Hepatocyte (in vitro differentiated cells): ENCODE results near the gene BRPF3. TPM values are rescaled to one million over a fixed set of nuclear protein-coding genes. Genes with fewer than 3 reads are reported as not detected.

Experiments
- DNase-seq: peaks from one replicate; pipeline ENCODE4 v3.0.0-alpha.2; 2016; ENCODE audit warnings: low spot score
- H2AFZ ChIP-seq: fragments of 200-600 bp; sonication (generic); 2 replicates; pipeline ENCODE4 v1.6.0; 2016; ENCODE audit warnings: antibody characterized with exemption, mild to moderate bottlenecking
- H3K27ac ChIP-seq: fragments of 200-600 bp; sonication (generic); 2 replicates; pipeline ENCODE4 v1.5.1; 2016; ENCODE audit warnings: mild to moderate bottlenecking
- H3K27me3 ChIP-seq: fragments of 200-600 bp; sonication (generic); 2 replicates; pipeline ENCODE4 v1.6.1; 2016
- H3K36me3 ChIP-seq: fragments of 200-600 bp; sonication (generic); replicated peaks from 2 replicates; pipeline ENCODE4 v1.5.1; 2016; ENCODE audit warnings: low read depth; ENCODE audit not compliant: insufficient read depth
- H3K4me1 ChIP-seq: fragments of 200-600 bp; sonication (generic); 2 replicates; pipeline ENCODE4 v1.5.1; 2016; ENCODE audit warnings: mild to moderate bottlenecking, moderate library complexity; ENCODE audit not compliant: insufficient read depth
- H3K4me2 ChIP-seq: fragments of 200-600 bp; sonication (generic); 2 replicates; pipeline ENCODE4 v1.6.0; 2016
- H3K4me3 ChIP-seq: fragments of 200-600 bp; sonication (generic); 2 replicates; pipeline ENCODE4 v1.5.1; 2016; ENCODE audit warnings: mild to moderate bottlenecking
- H3K79me2 ChIP-seq: fragments of 200-600 bp; sonication (generic); 2 replicates; pipeline ENCODE4 v1.6.0; 2017; ENCODE audit warnings: mild to moderate bottlenecking
- H3K9me2 ChIP-seq: fragments of 200-600 bp; sonication (generic); replicated peaks from 2 replicates; pipeline ENCODE4 v1.6.0; 2017; ENCODE audit warnings: mild to moderate bottlenecking; ENCODE audit not compliant: insufficient read depth
- H3K9me3 ChIP-seq: fragments of 200-600 bp; sonication (generic); 2 replicates; pipeline ENCODE4 v1.5.1; 2016; ENCODE audit warnings: low read depth, mild to moderate bottlenecking
- H4K20me1 ChIP-seq: fragments of 200-600 bp; sonication (generic); 2 replicates; pipeline ENCODE4 v1.6.0; 2016; ENCODE audit warnings: mild to moderate bottlenecking; ENCODE audit not compliant: insufficient read depth, poor library complexity, severe bottlenecking
- CTCF ChIP-seq: fragments of 200-600 bp; sonication (generic); IDR thresholded peaks from 2 replicates; pipeline ENCODE4 v1.5.1; 2016; ENCODE audit warnings: antibody characterized with exemption, mild to moderate bottlenecking; ENCODE audit not compliant: poor library complexity
- EZH2 ChIP-seq: fragments of 200-600 bp; sonication (generic); IDR thresholded peaks from 2 replicates; pipeline ENCODE4 v1.6.1; 2016; ENCODE audit warnings: antibody characterized with exemption, mild to moderate bottlenecking, borderline replicate concordance
- EZH2phosphoT487 ChIP-seq: fragments of 200-600 bp; sonication (generic); IDR thresholded peaks from one replicate; pipeline ENCODE4 v1.6.1; 2018; ENCODE audit warnings: antibody characterized with exemption, mild to moderate bottlenecking, low read depth, moderate library complexity; ENCODE audit not compliant: unreplicated experiment, severe bottlenecking
- WGBS: methylation state at CpG from one replicate; pipeline ENCODE4 v1.1.6; 2016; ENCODE audit warnings: low lambda C conversion rate; ENCODE audit errors: missing lambda C conversion rate; 5-methylcytosine and 5-hydroxymethylcytosine counted together
- polyA plus RNA-seq: library from polyadenylated mRNA; unstranded; fragments of >200 nt; fragmentation: Nextera tagmentation; extraction: Ambion mirVana; gene quantifications from 2 replicates; pipeline ENCODE4 v1.2.1, GENCODE V29; 2016
- total RNA-seq: library from RNA; depleted of rRNA; stranded (reverse); fragments of >200 nt; gene quantifications from 2 replicates; pipeline ENCODE4 v1.2.3, GENCODE V29; 2014

Gene BRPF3
- total and polyA plus RNA-seq, 2 experiments from 2014 or later, result 25.5 to 31.4 TPM

DNA sequence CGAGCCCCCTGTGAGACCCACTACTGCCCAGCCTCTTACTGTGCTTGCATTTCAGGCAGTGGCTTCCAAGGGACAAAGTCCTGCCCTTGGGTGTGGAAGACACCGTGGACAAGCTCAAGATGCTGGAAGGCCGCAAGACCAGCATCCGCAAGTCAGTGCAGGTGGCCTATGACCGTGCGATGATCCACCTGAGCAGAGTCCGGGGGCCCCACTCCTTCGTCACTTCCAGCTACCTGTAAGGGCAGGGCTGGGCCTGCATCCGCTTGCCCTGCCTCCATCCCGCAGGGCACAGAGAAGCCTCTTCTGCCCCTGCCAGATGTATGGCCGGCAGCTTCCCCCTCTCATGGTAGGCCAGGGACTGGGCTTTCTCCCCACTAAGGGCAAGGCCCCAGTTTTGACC lies 33.8 kb downstream of the BRPF3 start:
- Histone ChIP-seq H3K27me3 (no peaks in the 10 kb centered on the region), H3K36me3 (no peaks in the 10 kb centered on the region), H4K20me1 (peaks cover 7% of the 10 kb centered on the region), H3K9me2 (no peaks in the 10 kb centered on the region), H3K79me2 (no peaks in the 10 kb centered on the region), H3K4me1 (peaks cover 10% of the 10 kb centered on the region), H3K27ac (no peak overlapping the region), H3K4me3 (no peak overlapping the region), H3K9me3 (no peaks in the 10 kb centered on the region), H3K4me2 (no peak overlapping the region), H2AFZ (no peak overlapping the region)
- TF ChIP-seq CTCF, result no peak
- no peak for TF ChIP-seq EZH2
- no peak for TF ChIP-seq EZH2phosphoT487
- no peak for DNase-seq
- WGBS, result 97% methylated on average over 11 of the region's 11 CpGs

- no peak overlapping the region for H2AFZ ChIP-seq
- H3K4me2 ChIP-seq, result no peak overlapping the region
- no peak for DNase-seq
- H3K36me3 ChIP-seq, result no peaks in the 10 kb centered on the region
- no peak overlapping the region for H3K4me3 ChIP-seq
- no peaks in the 10 kb centered on the region for H3K79me2 ChIP-seq
- no peak overlapping the region for H3K27ac ChIP-seq
- 86% methylated on average over 4 of the region's 4 CpGs for WGBS
- no peaks in the 10 kb centered on the region for H3K9me2 ChIP-seq
- peaks cover 7% of the 10 kb centered on the region for H4K20me1 ChIP-seq
- H3K27me3 ChIP-seq, result no peaks in the 10 kb centered on the region
- TF ChIP-seq CTCF (no peak), EZH2phosphoT487 (no peak), EZH2 (no peak)
- H3K9me3 ChIP-seq, result no peaks in the 10 kb centered on the region
- H3K4me1 ChIP-seq, result peaks cover 10% of the 10 kb centered on the region
Measured at GRCh38 chr6:36232172-36232571, 35.6 kb downstream of the BRPF3 start.

GRCh38 chr6:36235309-36235708 lies 38.8 kb downstream of the BRPF3 start:
- H2AFZ ChIP-seq, result no peak overlapping the region

More at GRCh38 chr6:36235309-36235708, 38.8 kb downstream of the BRPF3 start:
- Histone ChIP-seq H4K20me1 (no peaks in the 10 kb centered on the region), H3K27ac (no peak overlapping the region), H3K27me3 (no peaks in the 10 kb centered on the region), H3K4me2 (no peak overlapping the region), H3K4me1 (no peaks in the 10 kb centered on the region), H3K79me2 (no peaks in the 10 kb centered on the region), H3K9me2 (no peaks in the 10 kb centered on the region), H3K36me3 (no peaks in the 10 kb centered on the region), H3K9me3 (no peaks in the 10 kb centered on the region), H3K4me3 (no peak overlapping the region)
- no peak for DNase-seq
- no peak for TF ChIP-seq CTCF
- no peak for TF ChIP-seq EZH2
- 63% methylated on average over 3 of the region's 3 CpGs for WGBS
